NB4 (cell line): ENCODE measurements around the gene CDH23.

Source experiments
- DNase-seq: peaks from one replicate; pipeline ENCODE4 v3.0.0; 2010; ENCODE audit warnings: low read depth
- H3K4me3 ChIP-seq: one replicate; pipeline ENCODE4 v1.5.1; 2011; ENCODE audit warnings: mild to moderate bottlenecking, low read depth, low read length, moderate library complexity
- MYC ChIP-seq: IDR thresholded peaks from 2 replicates; pipeline ENCODE4 v1.6.1; 2011; ENCODE audit warnings: low read depth, low read length
- POLR2A ChIP-seq: IDR thresholded peaks from 2 replicates; pipeline ENCODE4 v1.6.1; 2011; ENCODE audit warnings: mild to moderate bottlenecking; ENCODE audit not compliant: insufficient read length; ENCODE audit errors: extremely low read depth
- TF ChIP-seq, protein P1 (sequence below): IDR thresholded peaks from 2 replicates; pipeline ENCODE4 v1.6.1; 2011; ENCODE audit warnings: low read depth, low read length
- TF ChIP-seq, protein P2 (sequence below): IDR thresholded peaks from one replicate; pipeline ENCODE4 v1.5.1; 2012; ENCODE audit warnings: low read depth, low read length

The CDH23 gene

DNA sequence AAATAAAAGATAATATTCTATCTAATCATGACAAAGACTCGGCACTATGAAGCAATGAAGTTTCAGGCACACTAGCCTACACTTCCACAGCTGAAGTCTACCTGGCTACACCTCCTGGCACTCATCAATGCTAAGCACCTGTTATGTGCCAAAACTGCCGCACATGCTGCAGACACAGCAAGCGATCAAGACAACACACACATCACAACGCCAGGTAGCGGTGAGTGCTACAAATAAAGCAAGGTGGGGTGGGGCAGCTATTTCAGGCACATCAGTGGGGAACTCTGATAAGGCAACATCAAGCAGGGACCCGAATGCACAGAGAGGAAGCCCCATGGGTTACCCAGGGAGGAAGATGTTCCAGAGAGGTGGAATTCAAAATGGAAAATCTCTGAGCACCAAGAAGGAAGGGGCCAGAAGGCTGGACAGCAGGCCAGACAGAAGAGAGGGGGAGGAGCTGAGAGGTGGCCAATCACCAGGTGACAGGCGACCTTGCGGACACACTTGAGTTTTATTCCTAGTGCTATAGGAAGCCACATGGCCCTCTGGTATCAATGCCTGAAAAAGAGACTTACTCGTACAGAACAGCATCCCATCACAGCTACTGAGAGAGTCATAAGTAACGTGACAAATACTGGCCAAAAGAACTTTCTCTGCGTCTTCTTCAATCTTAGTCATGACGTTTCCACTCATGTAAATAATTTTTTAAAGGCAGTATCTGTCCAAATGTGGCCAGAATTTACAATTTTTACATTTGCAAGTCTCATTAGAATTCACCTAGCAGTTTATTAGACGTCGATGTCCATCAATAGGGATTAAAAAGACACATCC, 446.4 kb downstream of the CDH23 start:
- H3K4me3 ChIP-seq = no peak overlapping the region
- TF ChIP-seq POLR2A (no peak), MYC (no peak)
- TF ChIP-seq, protein P1, sequence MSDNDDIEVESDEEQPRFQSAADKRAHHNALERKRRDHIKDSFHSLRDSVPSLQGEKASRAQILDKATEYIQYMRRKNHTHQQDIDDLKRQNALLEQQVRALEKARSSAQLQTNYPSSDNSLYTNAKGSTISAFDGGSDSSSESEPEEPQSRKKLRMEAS = no peak
- TF ChIP-seq, protein P2, sequence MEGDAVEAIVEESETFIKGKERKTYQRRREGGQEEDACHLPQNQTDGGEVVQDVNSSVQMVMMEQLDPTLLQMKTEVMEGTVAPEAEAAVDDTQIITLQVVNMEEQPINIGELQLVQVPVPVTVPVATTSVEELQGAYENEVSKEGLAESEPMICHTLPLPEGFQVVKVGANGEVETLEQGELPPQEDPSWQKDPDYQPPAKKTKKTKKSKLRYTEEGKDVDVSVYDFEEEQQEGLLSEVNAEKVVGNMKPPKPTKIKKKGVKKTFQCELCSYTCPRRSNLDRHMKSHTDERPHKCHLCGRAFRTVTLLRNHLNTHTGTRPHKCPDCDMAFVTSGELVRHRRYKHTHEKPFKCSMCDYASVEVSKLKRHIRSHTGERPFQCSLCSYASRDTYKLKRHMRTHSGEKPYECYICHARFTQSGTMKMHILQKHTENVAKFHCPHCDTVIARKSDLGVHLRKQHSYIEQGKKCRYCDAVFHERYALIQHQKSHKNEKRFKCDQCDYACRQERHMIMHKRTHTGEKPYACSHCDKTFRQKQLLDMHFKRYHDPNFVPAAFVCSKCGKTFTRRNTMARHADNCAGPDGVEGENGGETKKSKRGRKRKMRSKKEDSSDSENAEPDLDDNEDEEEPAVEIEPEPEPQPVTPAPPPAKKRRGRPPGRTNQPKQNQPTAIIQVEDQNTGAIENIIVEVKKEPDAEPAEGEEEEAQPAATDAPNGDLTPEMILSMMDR = no peak
- no peak for DNase-seq

DNA sequence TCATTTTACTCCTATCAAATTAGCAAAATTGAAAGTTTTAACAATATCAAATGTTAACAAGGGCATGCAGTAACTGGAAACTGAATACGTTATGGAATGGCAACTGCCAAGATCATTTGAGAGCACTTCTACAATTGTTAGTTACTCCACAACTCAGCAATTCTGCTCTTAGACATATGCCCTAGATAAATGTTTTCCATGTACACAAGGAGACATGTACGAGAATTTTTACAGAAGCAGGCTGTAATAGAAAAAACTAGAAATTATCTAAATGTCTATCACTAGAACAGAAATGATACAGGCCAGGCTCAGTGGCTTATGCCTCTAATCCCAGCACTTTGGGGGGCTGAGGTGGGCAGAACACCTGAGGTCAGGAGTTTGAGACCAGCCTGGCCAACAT, 447.4 kb downstream of the CDH23 start:
- DNase-seq = no peak
- H3K4me3 ChIP-seq = no peak overlapping the region
- TF ChIP-seq, protein P2 = no peak
- TF ChIP-seq MYC (no peak), POLR2A (no peak)
- TF ChIP-seq, protein P1 = no peak

DNA sequence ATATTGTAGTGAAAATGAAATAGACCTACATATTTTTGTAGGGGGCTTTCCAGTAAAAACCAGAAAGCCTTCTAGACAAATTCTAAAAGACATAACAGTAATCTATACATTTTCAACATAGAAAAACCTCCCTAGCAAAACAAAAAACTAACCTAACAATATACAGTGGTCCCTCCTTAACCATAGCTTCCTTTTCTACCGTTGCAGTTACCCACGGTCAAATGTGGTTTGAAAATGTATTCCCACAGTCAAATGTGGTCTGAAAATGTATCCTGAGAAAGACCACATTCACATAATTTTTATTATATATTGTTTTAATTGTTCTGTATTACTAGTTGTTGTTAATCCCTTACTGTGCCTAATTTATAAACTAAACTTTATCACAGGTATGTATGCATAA, 448.0 kb downstream of the CDH23 start:
- no peak overlapping the region for H3K4me3 ChIP-seq
- TF ChIP-seq, protein P2 = no peak
- TF ChIP-seq, protein P1 = no peak
- no peak for TF ChIP-seq MYC

DNA sequence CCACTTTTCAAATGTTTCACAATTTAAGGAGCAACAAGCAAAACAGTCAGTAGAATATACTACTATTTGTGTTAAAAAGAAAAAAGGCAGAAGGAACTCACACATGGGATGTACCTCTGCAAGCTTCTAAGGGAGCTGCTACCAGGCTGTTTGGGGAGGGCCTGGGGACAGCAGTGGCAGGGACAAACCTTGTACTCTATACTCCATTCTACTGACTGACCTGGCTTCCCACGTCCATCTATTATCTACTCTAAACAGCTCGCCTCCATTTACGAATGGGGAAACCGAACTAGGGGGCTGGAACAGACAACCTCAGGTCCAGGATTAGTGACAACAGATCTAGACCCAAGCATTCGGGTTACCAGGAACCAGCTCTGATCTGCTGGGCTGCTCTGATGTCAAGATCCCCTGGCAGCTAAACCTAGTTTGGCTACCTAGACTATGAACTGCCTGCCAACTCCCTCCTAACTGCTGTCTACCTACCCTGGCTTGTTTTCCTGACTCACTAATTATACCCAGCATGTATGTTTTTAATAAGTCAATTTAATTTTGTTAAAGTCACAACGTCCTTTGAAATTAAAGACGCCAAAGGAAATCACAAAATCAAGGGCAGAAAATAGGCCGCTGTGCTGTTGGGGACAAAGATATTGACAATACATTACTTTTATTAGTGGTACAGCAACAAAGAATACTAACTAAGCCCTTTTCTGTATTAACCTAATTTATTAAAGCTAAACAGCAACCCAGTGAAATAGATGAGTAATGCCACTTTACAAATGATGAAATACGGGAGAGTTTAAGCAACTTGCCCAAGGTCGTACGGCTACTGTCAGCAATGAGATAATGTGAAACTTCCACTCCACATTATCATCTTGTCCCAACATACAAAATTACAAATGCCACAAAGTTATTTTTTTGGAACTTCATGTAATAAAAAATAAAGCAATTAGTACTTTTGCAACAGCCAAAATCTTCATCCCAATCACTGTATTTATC, 449.0 kb downstream of the CDH23 start:
- DNase-seq = no peak
- H3K4me3 ChIP-seq = no peak overlapping the region
- TF ChIP-seq, protein P1 = no peak
- TF ChIP-seq MYC (no peak), POLR2A (no peak)
- TF ChIP-seq, protein P2 = no peak

More for the DNA sequence above, 448.0 kb downstream of the CDH23 start:
- no peak for DNase-seq

DNA sequence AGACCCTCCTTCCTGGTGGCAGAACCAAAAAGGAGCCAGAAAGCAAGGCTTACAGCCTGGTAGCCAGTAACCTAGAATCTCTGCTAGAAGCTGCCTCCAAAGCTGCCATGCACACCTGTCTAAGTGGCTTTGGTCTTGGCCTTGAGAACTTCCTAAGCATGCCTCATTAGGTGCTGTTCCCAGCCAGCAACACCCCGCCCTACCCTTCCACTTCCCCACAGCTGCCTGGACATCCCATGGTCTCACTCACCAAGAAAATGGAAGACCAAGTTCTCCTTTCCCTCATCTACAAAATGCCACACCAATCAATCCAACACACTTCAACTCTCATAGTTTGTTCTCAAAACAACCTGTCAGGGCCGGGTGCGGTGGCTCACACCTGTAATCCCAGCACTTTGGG, 450.1 kb downstream of the CDH23 start:
- H3K4me3 ChIP-seq = no peak overlapping the region
- TF ChIP-seq, protein P2 = no peak
- TF ChIP-seq, protein P1 = no peak
- TF ChIP-seq POLR2A = no peak
- TF ChIP-seq MYC = no peak

More for the DNA sequence above, 450.1 kb downstream of the CDH23 start:
- DNase-seq = no peak
